Measurements from ENCODE around the gene KPTN. TPM values are rescaled to one million over a fixed set of nuclear protein-coding genes. Genes with fewer than 3 reads are reported as not detected.

KPTN gene
- total RNA-seq, 1 donor, result 2.6 TPM

GRCh38 chr19:47503130-47503825 is 19.3 kb upstream of the KPTN start:
- TF ChIP-seq, protein P1, sequence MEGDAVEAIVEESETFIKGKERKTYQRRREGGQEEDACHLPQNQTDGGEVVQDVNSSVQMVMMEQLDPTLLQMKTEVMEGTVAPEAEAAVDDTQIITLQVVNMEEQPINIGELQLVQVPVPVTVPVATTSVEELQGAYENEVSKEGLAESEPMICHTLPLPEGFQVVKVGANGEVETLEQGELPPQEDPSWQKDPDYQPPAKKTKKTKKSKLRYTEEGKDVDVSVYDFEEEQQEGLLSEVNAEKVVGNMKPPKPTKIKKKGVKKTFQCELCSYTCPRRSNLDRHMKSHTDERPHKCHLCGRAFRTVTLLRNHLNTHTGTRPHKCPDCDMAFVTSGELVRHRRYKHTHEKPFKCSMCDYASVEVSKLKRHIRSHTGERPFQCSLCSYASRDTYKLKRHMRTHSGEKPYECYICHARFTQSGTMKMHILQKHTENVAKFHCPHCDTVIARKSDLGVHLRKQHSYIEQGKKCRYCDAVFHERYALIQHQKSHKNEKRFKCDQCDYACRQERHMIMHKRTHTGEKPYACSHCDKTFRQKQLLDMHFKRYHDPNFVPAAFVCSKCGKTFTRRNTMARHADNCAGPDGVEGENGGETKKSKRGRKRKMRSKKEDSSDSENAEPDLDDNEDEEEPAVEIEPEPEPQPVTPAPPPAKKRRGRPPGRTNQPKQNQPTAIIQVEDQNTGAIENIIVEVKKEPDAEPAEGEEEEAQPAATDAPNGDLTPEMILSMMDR (IDR thresholded peaks at IDR 0.05; ENCODE audit: insufficient read depth, low read depth, low read length), result no peak
- H3K4me3 ChIP-seq (ENCODE audit: low read depth, low read length), result no peak overlapping the region
- DNase-seq (ENCODE audit: low read depth), result no peak

- DNase-seq (ENCODE audit: low read depth), result no peak
These were observed 16.1 kb upstream of the KPTN start for GRCh38 chr19:47499863-47500830.

DNA sequence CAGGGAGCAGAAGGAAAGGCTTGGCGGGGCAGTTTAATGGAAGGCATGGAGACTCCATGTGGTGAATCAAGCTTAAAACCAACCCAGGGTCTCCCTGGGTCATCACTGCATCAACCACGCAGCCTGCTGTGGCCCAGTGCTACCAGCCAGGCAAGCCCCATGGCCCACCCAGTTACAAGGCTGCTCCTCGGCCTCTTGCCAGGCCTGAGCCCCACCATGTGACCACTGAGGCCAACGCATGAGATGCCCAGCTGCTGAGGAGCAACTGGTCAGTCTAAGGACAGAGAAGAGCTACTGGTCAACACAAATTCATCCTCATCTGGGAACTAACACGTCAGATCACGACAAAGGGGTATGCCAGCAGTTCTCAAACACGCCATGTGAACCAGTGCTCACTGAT is 15.4 kb upstream of the KPTN start:
- H3K4me3 ChIP-seq (ENCODE audit: low read depth, low read length), result no peak overlapping the region
- TF ChIP-seq, protein P1 (IDR thresholded peaks at IDR 0.05; ENCODE audit: insufficient read depth, low read depth, low read length), result no peak
- DNase-seq (ENCODE audit: low read depth), result no peak

More at GRCh38 chr19:47499863-47500830, 16.1 kb upstream of the KPTN start:
- H3K4me3 ChIP-seq (ENCODE audit: low read depth, low read length), result no peak overlapping the region
- TF ChIP-seq, protein P1 (IDR thresholded peaks at IDR 0.05; ENCODE audit: insufficient read depth, low read depth, low read length), result no peak

DNA sequence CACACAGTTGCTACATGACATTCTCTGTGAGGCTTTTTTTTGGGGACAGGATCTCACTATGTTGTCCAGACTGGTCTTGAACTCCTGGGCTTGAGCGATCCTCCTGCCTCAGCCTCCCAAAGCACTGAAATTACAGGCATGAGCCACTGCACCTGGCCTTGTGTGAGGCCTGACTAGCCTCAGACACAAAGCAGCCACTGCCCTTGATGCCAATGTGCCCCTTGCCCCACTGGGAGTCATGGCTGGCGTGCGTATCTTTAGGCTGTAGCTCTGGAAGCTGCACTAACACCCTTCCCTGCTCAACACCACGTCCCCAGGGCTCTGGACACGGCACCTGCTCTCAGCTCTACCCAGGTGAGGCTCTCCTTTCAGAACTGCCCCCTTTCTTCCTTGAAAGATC is 14.5 kb upstream of the KPTN start:
- H3K4me3 ChIP-seq (ENCODE audit: low read depth, low read length), result no peak overlapping the region
- TF ChIP-seq, protein P1 (IDR thresholded peaks at IDR 0.05; ENCODE audit: insufficient read depth, low read depth, low read length), result no peak
- DNase-seq (ENCODE audit: low read depth), result no peak

DNA sequence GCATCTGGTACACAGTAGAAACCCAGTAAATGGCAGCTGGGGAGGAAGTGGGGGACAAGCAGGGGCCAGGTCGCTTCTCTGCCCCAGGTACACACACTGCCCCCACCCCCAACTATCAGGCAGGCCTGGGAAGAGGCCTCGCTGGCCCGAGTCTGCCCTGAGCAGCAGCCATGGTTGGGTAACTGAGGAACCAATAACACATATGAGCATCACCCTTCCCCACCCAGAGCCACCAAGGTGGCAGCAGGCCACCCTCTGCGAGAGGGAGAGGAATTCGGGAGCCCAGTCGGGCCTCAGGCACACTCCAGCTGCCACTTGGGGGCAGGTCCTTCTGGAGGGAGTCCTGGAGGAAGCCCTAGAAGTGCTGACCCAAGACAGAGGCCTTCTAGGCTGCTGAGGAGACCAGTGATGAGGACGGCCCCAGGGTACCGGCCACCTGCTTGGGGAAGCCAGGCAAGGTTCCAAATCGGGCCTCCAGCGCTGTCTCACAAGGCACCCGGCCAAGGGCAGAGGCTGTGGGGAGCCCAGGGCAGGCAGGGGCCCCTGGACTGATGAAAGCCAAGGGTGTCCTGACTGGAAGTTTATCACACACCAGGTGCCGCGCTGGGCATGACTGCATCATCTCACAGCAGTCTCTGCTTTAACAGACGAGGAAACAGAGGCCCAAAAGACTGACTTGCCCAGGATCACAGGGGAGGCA is 14.0 kb upstream of the KPTN start:
- DNase-seq (ENCODE audit: low read depth), result no peak
- TF ChIP-seq, protein P1 (IDR thresholded peaks at IDR 0.05; ENCODE audit: insufficient read depth, low read depth, low read length), result no peak
- no peak overlapping the region for H3K4me3 ChIP-seq (ENCODE audit: low read depth, low read length)

- H3K4me3 ChIP-seq (ENCODE audit: low read depth, low read length), result no peak overlapping the region
- no peak for DNase-seq (ENCODE audit: low read depth)
- TF ChIP-seq, protein P1 (IDR thresholded peaks at IDR 0.05; ENCODE audit: insufficient read depth, low read depth, low read length), result no peak
These were observed 13.2 kb upstream of the KPTN start for GRCh38 chr19:47497050-47497766.

Measured in fibroblast of villous mesenchyme (primary cell).